SIG-M5 (cell line): ENCODE measurements around the gene ST6GALNAC6.
"Not testable (repeated sequence)": the region's sequence is repeated elsewhere in the genome, so short reads cannot be mapped to it uniquely, and the experiment has no call there.

Experiments
- DNase-seq: peaks from one replicate; lab custom pipeline; 2025; lab: John Stamatoyannopoulos, UW

ST6GALNAC6 gene

DNA sequence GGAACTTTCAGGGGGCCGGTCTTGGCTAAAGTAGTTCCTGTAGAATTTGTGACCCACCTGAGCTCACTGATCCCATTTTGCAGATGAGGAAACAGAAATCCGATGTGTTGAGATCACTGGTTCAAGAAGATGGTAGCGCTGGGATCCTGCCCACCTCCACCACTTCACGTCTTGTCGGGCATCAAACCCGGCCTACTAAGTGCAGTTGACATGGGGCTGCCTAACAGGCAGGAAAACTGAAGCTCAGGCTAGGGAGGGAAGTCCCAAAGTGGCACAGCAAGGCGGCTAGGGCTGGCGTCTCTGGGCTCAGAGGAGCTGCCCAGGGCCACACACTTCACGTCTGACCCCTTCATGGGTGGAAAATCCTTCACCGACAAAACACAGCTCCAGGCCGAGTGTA is 44.4 kb downstream of the ST6GALNAC6 start:
- DNase-seq = no peak

DNA sequence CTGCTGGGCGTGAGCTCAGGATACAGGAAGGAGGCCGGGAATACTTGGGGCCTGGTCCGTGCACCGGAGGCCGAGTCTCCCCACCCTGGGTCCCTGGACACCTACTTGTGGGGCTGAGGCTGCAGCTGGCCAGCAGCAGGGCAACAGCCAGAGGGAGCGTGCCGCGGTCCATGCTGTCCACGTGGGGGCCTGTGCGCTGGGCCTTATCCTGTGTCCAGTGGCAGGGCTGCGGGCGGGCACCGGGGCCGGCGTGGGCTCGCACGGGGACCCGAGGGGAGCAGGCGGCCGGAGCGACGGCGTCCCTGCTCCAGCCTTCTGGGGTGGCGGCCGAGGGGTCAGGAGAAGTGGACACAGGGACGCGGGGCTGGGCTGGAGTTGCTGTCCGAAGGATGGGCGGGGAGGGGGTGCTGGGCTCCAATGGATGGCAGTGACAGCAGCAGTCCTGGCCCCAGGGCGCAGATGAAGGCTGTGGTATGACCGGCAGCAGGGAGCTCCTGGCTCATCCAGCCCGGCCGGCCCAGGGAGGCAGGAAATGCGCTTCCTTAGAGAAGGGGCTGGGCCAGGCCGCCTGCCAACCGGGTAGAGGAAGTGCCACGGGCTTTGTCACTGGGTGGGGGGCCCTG is 45.1 kb downstream of the ST6GALNAC6 start, which contains the start of gene ENG:
Gene ENG (minus strand): TSS at position 475 of the 623 bp plus-strand sequence. CDS start 303 bp downstream, at position 172.
- no peak for DNase-seq

DNA sequence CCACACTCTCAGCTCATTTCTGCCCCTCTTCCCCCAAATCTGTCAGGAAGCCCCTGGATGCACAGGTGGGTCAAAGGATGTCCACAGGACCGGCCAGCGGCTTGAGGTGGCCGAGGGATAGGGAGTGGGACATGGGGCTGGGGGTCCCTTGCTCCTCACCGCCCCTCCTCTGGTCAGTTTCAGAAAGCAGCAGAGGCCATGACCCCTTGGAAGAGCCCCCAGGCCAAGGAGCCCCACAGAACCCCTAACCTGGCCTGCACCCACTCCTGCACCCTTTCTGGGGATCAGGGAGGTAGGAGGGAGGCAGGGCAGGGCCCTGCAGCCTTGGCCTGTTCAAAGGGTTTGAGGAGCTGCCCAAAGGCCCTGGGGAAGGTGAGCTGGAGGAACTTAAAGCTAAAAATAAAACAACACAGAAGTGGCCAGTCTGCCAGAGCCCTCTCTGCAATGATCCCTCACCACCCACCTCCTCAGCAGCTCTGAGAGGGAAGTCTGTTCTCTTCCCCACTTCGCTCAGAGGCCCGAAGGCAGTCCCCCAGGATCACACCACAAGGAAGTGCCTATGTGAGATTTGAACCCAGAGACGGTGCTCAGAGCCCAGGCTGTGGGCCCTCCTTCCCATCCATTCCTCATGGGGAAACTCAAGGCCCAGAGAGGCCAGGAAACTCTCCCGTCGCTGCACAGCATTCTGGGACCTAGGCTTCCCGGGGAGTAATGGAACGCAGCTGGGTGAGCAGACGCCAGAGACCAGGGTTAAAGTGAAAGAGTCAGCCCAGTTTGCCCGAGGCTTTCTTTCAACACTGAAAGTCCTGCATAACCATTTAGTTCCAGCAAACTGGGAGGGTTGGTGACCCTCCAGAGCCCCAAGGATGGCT is 45.9 kb downstream of the ST6GALNAC6 start:
- no peak for DNase-seq

DNA sequence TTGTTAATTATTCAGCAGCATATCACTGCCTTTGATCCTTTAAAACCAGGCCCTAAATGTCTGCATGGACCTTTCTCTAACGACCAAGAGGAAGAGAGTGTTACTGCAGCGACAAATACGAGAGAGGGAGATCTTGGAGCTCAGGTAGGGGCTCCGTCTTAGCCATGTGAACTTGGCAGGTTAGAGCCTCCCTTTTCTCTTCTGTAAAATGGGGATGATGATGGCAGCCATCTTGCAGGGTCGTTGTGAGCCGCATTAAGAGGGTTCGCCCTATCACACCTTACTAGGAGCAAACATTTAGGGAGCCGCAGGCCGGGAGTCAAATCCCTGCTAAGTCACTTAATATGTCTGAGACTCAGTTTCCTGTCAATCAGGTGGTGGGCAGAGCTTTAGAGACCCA is 46.6 kb downstream of the ST6GALNAC6 start:
- DNase-seq = no peak

DNA sequence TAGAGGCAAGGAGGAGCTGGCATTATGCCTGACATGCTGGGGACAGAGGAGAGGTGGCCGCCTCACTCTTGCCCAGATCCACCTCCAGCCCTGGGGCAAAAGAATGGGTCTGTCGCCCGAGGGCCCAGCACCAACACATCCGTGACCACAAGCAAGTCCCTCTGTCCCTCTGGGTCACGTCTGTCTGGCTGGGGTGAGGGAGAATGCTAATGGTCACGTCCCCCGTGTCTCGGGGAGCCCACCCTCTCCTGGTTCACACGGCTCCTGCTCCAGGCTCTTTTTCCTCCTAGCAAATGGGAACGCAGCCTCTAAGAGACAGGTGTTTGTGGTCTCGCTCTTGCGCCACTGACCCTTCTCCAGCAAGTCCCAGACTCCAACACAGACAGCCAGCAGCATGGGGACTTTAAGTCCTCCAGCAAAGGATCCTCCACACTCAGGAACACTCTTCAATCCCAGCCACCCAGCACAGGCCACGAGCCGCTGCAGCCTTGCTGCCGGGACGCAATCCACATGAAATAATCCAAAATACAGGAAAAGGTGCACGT is 49.0 kb downstream of the ST6GALNAC6 start:
- no peak for DNase-seq

DNA sequence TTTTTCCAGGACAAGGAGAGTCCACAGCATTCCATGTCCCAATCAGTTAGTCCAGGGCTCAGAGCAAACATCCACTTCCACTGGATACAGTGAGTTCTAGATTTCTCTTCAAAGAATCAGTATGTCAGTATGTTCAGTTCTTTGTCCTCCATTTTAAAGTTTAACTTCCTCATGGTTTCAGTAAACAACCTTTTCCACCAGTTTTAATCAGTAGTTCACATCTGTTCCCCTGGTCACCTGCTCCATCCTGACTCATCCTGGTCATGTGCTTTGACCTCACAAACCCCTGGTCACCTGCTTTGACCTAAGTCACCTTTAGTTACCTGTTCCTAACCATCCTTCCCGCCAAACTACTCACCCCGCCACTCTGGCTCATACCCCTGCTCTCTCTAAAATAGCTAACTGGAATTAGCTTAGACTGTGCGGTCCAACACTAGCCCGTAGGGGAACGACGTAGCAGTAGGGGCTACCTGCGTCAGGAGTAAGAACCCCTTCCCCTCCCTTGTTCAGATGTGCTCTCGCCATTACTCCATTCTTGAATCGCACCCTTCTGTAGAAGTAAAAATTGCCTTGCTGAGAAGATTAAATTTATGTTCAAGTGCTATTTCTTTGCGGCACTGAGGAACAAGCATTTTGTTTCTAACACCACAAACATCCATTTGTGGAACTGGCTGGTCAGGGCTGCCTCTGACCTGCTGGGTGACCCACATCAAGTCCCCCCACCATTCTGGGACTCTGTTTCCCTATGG is 50.5 kb downstream of the ST6GALNAC6 start:
- no peak for DNase-seq

DNA sequence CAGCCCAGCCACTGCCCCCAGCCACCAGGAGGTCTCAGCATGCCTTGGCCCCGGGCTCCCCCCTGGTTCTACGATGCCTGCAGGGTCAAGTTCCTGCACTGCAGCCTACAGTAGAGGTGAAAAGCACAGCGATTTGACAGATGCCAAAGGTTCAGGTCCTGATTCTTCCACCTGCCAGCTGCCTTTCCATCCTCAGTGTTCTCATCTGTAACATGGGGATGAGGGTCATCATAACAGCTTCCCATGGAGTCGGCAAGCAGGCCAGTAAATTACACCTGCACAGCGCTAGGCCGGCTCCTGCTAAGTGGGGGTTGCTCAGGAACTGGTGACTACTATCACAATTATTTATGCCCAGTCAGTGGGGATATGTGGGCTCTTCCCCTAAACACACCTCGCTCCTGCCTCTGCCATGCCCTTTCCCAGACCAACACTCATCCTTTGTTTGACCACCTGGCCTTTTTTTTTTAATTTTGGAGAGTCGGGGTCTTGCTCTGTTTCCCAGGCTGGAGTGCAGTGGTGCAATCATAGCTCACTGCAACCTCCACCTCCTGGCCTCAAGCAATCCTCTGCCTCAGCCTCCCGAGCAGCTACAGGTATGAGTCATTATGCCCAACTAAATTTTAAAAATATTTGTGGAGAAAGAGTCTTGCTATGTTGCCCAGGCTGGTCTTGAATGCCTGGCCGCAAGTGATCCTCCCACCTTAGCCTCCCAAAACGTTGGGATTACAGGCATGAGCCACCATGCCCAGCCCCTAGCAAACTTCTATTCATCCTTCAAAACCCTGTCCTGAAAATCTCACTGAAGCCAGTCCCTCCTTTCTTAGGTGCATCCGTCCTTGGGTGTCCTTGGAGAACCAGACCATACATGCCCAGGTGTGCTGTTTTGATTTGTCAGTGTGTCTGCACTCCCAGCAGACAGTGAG is 51.3 kb downstream of the ST6GALNAC6 start:
- no peak for DNase-seq

DNA sequence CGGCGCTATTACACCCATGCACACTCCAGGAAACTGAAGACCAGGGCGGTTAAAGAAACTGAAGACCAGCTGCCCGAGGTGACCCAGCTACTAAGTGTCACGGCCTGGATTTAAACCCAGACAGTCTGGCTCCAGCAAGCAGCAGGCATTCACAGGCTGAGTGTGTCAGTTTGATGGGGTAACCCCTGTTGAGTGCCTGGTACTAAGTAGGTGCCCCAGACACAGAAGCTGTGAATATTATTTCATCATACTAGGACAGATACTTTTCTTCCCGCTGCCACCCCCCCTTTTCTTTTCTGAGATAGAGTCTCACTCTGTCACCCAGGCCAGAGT is 52.3 kb downstream of the ST6GALNAC6 start:
- DNase-seq = no peak

DNA sequence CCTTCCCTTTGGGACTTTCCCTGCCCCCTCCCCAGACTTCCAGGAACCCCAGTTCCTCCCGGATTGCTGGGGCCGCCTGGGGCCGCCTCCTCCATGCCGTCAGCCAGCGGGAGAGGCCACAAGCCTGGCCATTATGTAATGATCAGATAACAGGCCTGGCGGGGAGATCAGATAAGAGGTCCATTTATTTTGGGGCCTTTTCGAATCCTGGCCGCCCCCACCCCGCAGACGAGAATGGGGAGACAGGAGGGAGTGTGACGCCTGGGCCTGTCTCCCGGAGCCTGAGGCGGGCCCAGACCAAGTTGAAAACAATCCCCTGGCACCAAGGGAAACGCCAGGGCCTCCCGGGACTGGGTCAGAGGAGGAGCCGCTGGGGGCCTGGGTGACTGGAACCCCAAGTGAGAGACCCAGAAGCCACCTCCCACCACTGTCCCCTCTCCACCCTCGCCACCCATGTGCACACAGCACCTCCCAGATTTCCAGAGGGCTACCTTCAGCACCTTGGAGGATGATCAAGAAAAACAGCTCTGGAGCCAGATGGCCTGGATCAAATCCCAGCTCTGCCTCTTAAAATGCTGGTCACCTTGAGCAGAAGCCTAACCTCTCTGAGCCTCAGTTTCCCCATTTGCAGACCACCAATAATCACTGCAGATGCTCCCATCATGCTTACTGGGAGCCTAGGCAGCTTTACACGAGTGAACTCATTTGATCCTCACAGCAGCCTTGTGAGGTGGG is 52.8 kb downstream of the ST6GALNAC6 start:
- DNase-seq = no peak

DNA sequence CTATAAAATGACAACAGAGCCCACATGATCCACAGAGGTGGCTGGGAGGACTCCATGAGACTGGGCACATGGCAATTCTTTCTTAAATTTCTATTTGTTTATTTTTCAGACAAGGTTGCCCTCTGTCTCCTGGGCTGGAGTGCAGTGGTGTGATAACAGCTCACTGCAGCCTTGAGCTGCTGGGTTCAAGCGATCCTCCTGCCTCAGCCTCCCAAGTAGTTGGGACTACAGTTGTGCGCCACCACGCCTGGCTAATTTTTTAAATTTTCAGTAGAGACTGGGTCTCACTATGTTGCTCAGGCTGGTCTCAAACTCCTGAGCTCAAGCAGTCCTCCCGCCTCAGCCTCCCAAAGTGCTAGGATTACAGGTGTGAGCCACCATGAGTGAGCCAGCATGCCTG is 53.8 kb downstream of the ST6GALNAC6 start:
- DNase-seq = not testable (repeated sequence)

DNA sequence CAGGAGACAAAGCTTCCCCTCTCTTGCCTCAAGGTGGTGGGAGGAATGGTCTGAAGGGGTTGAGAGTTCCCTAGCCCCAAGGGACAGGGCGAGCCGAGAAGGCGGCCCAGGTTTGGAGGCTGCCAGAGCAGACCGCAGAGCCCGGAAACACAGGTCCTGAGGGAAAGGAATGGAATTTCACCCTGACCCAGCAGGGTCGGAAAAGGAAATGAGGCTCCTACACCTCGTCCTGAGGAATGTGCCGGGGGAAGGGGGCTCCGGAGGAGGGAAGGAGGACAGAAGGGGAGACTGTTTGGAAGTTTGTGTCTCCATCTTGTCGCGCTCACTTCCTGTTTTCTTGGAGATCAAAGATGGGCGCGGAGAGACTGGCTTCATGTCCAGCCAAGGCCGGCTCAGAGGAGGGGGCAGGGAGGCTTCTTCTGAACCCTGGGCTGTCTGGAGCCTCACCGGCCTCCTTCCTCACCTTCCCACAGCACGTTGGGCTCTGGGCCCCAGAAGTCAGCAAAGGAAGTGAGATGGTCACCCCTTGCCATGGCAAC is 54.5 kb downstream of the ST6GALNAC6 start:
- no peak for DNase-seq

DNA sequence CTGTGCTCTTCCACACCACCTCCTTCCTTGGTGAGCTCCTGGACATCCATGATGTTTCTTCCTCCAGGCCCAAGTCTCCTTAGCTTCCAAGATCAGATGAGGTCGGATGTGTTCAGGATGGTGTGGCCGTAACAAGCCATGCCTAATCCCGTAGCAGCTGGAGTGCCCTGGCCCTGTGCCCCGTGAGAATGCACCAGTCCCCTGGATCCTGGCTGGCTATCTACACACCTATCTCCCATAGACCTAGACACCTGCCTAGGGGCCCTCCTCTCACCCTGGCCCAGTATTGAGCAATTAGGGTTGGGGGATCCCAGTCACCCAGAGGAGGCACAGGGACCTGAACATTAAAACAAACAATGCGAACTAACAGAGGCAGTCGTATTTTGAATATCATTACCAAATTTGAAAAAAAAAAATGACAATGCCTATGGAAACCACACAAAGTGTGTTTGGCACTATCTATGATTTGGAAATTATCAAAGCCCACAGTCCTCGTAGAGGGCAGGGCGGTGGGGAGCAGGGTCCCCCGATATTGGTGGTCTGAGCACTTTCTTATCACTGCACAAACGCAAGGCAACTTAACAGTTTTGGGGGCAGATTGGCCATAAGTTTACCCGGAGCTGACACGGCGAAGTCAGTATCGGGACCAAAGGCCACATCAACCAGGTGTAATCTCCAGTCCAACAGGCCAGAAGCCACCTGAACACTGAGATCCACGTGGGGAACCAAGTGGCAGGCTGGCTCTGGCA is 58.1 kb downstream of the ST6GALNAC6 start:
- no peak for DNase-seq

DNA sequence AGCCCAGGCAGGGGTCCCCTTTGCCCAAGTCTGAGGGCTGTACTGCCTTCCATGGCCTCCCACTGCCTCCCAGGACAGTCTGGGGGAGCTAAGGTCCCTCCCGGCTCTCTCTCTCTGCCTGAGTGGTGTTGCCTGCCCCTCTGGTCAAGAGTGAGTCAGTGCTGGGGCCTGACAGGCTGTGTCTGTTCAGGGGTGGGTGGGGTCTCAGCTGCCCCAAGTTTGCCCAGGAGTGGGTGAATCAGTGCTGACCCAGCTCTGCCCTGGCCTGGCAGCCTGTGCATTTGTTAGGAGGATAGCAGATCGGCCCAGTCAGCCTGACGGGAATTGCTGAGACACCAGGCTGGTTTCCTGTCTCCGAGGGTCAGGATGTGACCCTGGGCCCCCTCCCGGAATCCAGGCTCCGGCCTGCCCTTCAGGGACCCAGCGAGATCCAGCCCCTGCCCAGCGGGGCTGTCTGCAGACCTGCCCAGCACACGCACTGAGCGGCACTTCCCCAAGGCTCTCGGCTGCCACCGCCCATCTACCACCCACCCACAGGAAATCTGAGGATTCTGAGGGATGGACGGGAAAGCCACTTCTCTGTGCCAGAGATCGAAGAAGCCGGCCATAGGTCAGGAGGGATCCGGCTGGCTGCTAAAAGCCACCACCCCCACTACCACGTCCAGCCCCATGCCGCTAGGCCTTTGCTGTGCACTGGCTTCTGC is 60.9 kb downstream of the ST6GALNAC6 start:
- DNase-seq = no peak

DNA sequence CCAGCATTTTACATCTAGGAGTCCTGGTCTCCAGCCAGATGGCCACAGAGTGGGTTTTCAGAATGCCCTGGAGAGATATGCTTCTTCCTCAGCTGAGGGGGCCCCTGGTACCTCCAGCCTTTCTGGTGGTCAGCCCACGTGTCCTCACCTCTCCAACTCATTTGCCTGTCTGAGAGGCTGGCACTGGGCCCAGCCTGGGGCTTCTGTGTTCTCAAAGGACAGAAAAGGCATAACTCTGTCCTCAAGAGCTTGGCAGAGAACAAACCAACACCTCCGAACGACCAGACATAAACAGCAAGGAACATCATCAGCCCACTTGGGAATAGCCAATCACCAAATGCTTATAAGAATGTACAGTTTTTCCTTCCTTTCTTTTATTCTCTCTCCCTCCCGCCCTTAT is 62.1 kb downstream of the ST6GALNAC6 start:
- DNase-seq = no peak

DNA sequence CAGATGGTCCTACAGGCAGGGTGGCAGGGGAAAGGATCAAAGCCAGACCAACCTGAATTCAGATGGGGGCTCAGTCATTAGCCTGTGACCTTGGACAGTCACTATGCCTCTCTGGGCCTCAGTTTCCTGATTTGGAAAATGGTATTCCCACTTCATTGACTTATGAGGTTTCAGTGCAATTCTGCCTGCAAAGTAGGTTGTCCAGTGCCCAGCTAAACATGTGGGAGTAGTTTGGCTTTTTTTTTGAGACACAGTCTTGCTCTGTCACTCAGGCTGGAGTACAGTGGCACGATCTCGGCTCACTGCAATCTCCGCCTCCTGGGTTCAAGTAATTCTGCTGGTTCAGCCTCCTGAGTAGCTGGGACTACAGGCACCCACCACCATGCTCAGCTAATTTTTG is 62.8 kb downstream of the ST6GALNAC6 start:
- not testable (repeated sequence) for DNase-seq

DNA sequence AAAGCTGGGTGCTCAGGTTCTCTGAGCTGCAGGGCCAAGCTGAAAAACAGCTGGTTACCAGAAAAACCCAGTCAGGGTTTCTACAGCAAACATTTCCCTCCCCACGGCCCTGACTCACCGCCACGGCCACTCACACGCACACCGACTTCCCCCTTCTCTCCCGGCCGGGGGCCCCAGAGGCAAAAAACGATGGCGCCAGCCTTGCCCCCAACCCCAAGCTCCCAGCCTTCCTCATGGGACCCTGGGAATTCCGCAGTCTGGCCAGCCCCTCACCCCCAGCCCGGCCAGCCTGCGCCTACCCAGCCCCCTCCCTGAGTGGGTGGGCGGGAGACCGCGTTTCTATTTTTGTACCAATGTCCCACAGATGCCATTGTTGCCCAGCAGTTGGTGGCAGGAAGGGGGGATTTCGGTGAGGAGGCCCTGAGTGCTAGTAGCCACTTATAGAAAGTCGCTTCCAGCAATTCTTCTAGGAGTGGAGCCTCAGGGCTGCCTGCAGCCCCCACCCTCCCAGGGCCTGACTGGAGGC is 63.3 kb downstream of the ST6GALNAC6 start:
- no peak for DNase-seq
